Kidney capillary endothelial cell (primary cell): ENCODE results near the gene HOXD8.

Source experiments
- DNase-seq: peaks from one replicate; pipeline ENCODE4 v3.0.0-alpha.2; 2018; ENCODE audit warnings: low spot score

The HOXD8 gene

DNA sequence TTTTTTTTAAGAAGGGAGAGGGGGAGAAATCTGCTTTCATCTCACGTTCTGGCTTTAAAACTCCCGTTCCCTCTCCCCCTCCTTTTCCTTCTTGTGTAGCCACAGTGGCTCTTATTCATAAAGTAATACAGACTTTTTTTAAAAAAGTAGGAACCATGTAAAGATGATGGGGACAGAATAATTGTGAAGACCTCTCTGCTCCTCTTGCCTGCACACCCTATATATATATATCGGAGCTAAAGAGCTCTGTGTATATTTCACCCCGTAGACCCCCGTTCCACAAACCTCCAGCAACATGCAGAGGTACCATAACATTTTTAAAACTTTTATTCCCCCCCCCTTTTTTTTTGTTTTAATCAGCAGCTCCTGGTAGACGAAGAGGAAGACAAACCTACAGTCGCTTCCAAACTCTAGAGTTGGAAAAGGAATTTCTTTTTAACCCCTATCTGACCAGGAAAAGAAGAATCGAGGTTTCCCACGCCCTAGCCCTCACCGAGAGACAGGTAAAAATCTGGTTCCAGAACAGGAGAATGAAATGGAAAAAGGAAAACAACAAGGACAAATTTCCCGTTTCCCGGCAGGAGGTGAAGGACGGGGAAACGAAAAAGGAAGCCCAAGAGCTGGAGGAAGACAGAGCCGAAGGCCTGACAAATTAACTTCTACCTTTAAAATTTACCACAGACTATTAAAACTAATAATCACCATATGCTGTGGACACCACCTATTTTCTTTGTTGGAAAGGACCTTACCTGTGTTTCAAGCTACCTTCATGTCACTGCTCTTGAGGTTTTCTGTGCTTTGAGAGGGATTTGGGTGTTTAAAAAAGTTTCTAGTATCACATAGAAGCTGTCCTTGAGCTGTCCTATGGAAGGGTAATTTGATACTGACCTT, 1.7 kb downstream of the HOXD8 start:
- DNase-seq: no peak

DNA sequence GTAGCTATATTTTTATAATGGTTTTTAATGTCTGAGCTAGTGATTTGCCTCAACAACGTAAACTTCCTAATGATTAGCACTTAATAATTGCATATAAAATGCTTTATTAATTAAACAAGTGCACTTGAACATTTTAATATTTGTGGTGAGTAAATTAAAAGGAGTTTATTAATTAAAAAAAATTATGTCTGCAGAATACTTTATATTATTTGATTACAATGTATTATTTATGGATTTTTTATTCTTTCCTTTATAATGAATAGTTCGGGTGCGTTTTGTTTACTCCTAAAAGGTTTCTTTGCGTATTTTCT, 2.3 kb downstream of the HOXD8 start:
- DNase-seq: no peak

DNA sequence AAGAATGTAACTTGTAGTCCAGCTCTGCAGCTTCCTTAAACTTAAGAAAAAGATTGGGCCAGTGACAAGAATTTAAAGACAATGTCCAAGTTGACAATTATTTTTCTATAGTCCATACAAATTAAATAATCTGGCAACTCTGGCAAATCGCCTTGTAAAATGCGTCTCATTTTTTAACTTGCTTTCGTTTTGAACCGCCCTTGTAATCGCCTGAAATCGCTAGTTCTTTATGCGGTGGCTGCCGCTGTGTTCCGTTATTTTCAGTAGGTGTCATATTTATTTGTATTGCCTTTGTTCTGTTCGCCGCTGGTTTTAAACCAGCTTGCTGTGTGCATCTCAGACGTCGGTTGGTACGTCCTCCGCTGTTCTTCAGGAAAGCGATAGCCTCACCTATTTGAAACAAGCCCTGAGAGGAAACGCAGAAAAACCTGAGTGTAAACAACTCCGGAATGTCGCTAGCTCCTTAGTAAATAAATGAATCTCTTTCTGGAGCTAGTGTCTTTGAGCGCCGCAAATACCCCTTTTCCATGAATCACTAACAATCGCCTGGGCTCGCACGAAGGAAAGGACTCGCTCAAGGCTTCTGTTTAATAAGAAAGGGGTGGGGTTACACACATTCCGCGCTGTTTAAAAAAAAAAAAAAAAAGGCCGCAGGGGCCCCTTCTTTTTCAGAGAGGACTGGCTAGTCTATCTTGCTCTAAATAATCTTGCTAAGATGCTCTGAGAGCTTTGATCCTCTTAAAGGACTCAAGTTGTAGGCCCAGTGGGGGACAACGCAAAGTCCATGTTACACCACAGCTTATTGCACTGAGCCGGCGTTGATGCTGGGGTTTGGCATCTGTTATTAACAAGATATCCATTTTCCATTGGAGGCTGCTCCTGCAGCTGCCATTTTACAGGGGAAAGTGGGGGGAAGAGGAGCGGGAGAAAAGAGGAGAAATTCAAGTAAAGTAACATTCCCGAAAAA, 3.0 kb downstream of the HOXD8 start:
- peak; percentile 68 for DNase-seq

DNA sequence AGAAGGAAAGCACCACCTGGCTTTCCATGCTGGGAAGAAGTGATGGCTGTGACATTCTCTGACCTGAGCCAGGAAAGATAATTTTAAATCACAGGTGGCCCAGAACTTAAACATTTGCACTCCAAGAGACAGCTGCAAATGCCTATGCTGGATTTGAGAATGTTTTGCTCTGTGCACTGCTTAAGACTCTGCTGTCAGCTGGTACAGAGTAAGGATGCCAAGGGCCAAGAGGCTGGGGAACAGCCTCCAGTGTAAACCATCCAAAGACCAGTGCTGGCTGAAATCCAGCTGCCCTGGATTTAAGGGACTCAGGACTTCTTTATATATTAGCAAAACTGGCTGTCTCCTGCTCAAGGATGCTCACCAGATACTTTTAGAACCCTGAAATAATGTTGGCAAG, 3.9 kb downstream of the HOXD8 start:
- no peak for DNase-seq

DNA sequence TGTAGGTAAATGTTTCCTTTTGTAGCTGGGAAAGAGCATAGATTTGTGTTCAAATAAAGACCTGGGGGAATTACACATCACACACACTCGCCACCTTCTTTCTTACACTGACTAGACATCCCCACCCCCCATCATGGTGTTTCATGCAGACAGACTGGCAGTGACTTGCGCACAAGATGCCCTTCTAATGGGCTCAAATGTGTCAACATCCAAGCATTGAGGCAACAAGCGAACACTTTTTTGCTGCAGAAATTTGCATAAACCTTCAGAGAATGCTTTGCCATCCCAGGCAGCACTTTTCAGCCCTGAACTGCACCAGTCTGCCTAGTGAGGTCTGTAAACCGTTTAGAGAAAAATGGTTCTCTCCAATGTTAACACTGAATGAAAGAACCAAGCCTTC, 4.5 kb downstream of the HOXD8 start:
- no peak for DNase-seq

DNA sequence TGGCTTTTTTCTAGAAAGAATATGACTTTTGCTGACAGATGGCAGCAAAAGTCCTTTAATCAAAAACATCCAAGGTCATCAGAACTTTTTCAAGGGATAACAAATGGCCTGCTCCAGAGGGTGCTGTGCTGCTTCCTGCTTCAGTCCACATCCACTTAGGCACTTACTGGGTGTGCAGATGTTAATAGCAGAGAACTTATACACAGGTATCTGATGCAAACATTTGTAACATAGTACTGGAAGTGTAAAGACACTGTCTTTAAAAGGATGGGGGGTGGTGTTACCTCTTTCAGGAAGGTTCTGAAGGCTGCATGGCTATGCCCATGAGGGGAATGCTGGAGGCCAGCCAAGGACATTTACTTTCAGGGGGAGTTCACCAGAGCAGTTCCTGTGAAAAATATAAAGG, 5.5 kb downstream of the HOXD8 start:
- peak; percentile 33 for DNase-seq

DNA sequence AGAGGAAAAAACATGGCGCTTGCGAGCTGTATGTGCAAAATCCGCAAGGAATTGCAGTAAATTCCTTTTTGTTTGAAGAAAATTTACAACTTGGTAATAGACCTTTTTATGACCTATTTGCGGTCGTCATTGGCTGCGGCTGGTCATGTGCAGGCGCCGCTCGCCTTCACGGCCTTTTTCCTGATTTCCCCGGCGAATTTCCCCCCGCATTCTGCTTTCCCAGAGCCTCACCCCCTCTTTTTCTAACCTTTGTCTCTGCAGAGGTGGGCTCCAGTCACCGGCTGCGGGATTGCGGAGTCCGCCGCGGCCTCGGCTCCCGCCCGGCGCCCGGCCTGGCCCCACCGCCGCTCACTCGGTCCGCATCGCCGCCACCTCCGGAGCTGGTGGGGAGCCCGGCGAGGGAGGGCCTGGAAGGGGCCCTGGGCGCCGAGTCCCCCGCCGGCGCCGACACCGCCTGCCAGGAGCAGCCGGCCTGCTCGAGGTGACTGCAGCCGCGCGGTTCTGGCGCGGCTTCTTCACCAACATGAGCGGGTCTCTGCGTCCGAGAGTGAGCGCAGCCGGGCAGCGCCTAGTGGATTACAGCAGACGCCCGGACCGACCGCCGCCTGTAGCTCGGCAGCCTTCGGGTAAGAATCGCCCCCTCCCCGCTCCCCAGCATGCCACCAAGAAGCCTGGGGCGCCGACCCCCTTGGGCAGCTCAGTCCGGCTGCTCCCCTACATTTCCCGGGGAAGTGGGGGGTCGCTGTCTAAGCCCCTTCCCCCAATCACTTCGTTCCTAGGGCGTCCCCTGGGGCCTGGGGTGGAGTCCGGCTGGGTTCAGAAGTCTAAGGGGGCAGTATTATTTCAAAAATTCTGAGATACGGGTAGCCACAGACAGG, 7.1 kb downstream of the HOXD8 start:
- DNase-seq: peak; percentile 55

DNA sequence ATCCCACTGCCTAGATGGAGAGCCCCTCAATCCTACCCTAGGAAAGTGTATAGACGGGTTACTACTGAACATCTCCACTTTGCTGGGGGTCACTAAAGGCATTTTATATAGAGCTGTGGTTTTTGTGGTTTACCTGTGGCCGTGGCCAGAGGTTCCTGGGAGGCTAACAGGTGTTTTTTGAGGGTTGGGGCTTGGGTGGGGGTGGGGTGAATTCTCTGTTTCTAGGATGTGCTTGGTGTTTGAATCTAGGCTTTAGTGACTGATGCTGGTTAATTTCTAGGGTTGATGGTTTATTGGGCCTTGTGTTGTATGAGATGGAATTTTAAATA, 7.7 kb downstream of the HOXD8 start:
- DNase-seq: no peak

DNA sequence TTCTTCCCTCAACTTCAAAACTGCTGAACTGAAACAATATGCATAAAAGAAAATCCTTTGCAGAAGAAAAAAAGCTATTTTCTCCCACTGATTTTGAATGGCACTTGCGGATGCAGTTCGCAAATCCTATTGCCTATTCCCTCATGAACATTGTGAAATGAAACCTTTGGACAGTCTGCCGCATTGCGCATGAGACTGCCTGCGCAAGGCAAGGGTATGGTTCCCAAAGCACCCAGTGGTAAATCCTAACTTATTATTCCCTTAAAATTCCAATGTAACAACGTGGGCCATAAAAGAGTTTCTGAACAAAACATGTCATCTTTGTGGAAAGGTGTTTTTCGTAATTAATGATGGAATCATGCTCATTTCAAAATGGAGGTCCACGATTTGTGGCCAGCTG, 8.4 kb downstream of the HOXD8 start:
- no peak for DNase-seq

DNA sequence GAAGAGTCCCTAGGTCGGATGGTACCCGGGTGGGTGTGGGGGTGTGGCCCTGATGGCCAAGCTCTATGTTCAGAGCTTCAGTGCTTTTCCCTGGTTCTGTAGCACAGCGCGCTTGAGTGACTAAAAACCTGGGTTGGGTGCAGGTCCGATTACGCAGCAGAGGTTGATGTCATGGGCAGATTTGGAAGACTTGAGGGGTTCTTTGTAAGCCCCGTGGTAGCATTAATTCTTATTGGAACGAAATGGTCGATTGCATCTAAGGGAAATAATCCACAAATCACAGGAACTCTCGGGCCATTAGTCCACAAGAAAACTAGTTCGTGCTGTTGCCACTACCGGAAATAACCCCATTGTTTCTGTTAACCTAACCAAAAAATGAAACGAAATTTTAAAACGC, 9.0 kb downstream of the HOXD8 start:
- peak; percentile 60 for DNase-seq

DNA sequence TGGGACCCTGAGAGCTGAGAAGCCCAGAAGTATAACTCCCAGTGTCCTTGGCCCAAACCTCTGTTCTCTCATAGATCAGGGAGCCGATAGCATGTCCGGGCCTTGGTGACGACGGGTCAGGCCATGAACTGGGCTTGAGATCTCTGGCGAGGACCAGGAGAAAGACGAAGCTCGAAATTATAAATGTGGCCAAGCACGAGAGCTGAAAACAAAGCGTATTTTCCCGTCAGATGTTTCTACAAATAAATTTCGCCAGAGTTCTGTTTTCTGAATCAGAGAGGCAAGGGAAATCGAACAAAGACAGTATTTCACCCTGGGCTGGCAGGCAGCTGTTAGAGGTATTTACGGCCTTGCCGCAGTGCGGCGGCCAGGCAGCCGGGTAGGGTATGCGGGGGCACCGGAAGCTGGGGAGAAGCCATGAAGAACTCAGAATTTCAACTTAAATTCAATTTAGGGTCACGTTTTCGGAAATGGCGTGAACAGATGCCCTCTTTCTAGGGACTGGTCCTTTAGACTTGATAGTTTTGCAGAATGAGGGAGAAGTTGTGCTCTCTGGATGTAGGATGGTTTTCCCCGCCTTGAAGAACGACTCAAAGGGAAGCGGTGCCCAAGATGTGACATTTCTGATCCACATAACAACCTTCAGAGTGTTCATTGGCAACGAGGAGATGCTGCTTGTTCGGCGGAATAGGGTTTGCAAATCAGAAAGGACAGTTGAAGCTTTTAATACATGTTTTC, 9.6 kb downstream of the HOXD8 start:
- peak; percentile 60 for DNase-seq

DNA sequence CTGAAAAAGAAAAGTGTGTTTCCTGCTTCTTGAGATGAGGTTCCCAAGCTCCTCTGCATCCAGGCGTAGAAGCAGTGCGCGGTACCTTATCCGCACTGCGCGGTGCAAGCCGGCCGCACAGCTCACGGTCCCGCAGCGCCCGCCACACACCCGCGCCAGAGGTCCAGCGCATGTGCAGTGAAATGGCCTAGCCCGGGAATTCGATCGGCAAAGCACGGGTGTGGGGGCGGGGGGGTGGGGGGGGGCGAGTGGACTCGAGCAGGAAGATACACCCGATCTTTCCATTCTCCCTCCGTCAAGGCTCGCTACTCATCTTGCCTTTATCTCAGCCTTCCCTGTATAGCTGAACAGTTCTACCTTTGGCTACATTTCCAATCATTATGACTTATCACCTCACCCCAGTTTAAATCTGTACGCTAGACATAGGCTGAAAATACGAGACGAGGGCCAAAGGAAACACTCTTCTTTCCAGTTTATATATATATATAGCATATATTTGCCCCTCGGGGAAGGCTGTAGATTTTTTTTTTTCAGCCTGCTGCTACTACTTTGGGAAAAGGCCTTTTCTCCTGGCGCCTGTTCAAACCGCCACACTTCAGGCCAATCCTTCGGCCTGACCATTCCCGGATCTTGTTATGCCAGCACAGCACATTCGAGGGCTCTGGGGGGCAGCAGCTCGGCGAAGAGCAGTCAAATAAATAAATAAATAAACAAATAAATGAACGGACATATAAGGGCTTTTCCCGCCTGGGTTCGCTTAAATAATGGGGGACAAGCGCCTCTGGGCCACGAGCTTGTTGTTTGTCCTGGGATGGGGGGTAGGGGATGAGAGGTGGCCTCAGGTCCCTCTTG, 10.4 kb downstream of the HOXD8 start:
- peak; percentile 55 for DNase-seq

DNA sequence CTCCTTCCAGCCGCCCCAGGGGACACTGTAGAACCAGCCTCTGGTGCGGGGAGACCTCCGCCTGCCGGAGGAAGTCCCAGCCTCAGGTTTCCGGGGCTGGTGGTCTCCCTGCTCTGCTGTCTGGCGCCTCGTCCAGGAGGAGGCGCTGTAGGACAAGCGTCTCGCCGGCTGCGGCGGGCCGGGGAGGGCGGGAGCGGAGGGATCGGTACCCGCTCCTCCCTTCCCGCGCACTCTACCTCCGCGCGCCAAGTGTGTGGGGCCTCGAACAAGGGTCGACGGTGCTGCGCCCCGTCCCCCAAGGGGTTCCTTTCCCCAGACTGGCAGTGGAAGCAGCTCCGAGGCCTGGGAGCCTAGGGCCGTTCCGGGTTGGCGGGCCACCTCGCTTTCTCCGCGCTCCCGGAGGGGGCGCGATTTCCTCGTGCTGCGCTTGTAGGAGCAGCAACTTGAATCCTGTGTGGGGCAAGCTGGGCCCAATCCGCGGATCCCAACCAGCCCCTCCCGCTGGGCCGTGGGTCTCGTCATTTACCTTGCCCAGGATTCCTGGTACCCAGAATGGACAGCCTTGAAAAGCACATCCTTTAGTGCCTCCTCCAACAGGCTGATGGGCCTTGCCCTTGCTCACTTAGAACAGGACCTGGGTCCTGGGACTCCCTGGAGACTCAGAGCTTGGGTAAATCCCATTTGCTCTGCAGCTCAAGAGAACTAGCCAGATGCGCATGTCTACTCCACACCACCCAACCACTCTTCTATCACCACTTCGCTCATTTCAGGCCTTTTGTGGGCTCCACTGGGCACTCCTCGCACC, 11.2 kb downstream of the HOXD8 start:
- DNase-seq: peak; percentile 83

DNA sequence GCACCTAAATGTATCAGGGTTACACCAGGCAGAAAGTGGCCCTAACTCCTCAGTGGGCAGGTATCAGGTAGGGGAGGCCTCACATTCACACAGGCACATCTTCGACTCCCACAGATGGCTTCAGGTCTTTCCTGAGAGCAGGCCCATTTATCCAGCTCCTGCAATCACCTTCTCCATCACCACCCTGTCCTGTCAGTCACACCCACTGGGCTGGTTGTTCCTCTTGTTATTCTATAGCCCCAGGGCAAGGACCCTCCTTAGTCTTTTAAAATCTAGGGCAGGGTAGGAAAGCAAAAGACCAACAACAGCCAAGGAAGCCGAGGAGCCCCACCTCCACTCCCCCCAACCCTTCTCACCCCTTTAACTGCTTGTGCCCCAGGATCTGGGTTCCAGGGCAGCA, 12.8 kb downstream of the HOXD8 start:
- no peak for DNase-seq

DNA sequence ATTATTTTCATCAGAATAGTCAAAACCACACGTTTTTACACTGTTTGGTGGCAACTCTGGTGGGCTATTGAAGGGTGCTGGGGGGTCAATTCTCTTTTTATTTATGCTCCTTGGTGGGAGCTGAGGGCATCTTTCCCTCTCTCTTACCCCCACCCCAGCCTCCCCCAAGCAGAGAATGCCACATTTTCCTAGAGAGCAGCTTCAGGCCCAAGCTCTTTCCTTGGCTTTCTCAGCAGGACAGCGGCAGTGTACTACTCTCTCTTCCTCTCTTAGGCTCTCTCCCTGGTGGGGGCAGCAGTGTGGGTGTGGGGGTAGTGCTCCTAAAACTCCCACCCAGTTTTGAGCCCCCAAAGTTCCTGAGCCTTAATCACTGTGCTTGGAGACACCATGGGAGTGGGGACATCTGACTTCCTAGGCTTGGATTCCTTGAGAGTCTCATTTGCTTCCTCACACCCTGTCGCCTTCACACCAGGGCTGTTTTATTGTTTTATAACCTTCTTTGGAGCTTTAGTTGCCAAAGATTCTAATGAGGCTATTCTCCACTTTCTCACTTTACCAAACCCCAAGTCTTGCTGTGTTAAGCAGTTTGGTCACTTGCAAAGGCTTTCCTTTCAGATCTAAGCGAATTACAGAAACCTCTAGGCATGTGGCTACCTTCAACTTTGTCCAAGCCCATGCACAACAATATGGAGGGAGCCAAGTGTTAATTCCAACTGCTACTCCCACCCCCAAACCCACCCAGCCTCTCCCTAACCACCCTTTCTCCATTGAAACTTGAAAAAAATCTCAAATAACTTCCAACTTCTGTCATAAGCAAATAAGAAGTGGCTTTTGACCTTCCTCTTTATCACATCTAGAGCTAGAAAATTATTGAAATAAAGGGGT, 15.8 kb downstream of the HOXD8 start:
- no peak for DNase-seq

DNA sequence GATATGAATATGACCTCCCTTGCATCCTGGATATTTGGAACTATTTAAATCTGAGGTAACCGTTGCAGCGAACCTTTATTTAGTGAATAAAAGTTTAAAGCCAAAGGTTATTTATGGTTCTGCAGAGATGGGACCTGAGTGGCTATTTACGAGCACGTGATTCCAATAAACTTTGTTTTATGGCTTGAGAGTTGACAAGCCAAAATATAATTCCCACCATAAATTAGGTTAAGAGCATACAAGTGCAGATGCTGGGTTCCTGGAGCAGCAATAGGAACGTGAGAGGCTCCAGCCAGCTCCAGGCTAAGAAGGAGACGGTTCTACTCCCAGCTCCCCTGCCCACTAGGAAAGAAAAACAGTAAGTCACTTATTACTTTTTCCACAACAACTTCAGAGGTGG, 16.6 kb downstream of the HOXD8 start:
- DNase-seq: no peak

DNA sequence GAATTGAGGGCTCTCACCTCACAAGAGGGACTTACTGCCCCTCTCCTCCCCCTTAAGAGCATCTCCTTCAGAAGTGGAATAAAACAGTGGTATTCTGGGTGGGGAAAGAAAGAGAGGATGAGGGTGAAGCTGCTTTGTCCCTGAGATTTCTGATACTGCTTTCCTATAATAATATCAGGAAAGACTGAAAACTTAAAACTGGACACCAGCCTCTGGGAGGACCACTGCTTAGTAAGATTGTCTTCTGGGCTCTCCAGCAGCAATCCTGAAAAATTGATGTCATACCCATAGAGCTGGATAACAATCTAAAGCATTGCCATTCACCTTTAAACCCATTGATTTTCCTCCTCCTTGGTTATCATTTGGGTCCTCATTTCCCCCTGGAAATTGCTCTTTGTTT, 17.1 kb downstream of the HOXD8 start:
- no peak for DNase-seq

DNA sequence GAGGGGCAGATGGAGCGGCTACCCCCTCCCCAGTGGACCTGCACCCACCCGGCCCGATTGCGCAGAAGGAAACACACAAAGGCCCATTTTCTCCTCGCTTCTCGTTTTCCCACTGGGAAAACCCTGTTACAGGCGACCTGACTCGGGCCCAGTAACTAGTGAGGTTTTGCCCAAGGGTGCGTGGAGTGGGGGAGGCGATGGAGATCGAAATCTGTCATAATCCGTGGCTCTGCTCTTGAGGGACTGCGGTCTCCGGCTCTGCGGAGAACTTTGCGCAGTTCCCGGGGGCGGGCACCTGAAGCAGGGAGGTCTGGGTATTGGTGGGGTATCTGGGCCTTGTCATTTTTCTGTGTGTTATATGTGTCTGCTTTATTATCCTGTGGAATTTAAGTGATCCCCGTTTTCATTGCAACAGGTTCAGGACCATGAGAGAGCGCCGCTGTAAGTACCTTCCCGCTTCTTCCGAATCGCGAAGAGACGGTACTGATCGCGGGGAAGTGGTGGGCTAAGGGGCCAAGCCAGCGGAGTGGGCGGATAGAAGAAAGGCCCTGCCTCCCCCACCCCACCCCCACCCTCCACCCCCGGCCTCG, 17.8 kb downstream of the HOXD8 start:
- DNase-seq: no peak
